K562 (cell line): ENCODE measurements around the gene TM4SF20.

ENCODE experiments used
- EGR1 ChIP-seq: fragments of 450-650 bp; conservative IDR thresholded peaks from 2 replicates; pipeline ENCODE4 v1.6.1; 2017; ENCODE audit warnings: mild to moderate bottlenecking
- FOS ChIP-seq: IDR thresholded peaks from 3 replicates; pipeline ENCODE4 v1.6.1; 2011; ENCODE audit not compliant: insufficient read length; ENCODE audit errors: extremely low read depth
- FOXP1 ChIP-seq: sonication (generic); formaldehyde crosslinking; IDR thresholded peaks from 2 replicates; pipeline ENCODE4 v1.8.0; 2022; ENCODE audit warnings: mild to moderate bottlenecking, missing genetic modification reagents
- SIN3A ChIP-seq, 2 experiments: fragments of 150-350 bp in 1 of 2; IDR thresholded peaks; 2 replicates each; pipeline ENCODE4 v1.6.1; 2011 to 2016; ENCODE audit warnings: borderline replicate concordance in 2 of 2, low read depth in 2 of 2, low read length in 2 of 2, mild to moderate bottlenecking in 2 of 2, moderate library complexity in 2 of 2; ENCODE audit not compliant: control insufficient read depth in 1 of 2
- ZNF444 ChIP-seq: fragments of 250-450 bp; sonication (Bioruptor Pico); IDR thresholded peaks from 2 replicates; pipeline ENCODE4 v1.4.0; 2020; ENCODE audit warnings: mild to moderate bottlenecking, moderate library complexity
- ZNF639 ChIP-seq, 2 experiments: fragments of 200-800 bp in 1 of 2; sonication (Bioruptor generic) in 1 of 2; sonication (generic) in 1 of 2; formaldehyde crosslinking in 1 of 2; IDR thresholded peaks in 1 of 2; conservative IDR thresholded peaks in 1 of 2; 2 replicates each; pipeline versions ENCODE4 v1.5.0 to v1.6.1; 2016 to 2020; ENCODE audit warnings: missing compliant biosample characterization in 1 of 2, missing genetic modification characterization in 1 of 2, missing genetic modification reagents in 1 of 2
- TF ChIP-seq, protein P1 (sequence below), 3 experiments: IDR thresholded peaks in 2 of 3; conservative IDR thresholded peaks in 1 of 3; 2 replicates each; pipeline ENCODE4 v1.5.1; 2011 to 2012; ENCODE audit warnings: low read length in 3 of 3, mild to moderate bottlenecking in 3 of 3, control low read depth in 2 of 3, improper control_type of control experiment in 1 of 3, inconsistent platforms in 1 of 3, low read depth in 1 of 3, mixed read lengths in 1 of 3, moderate library complexity in 1 of 3; ENCODE audit not compliant: insufficient read depth in 2 of 3

DNA sequence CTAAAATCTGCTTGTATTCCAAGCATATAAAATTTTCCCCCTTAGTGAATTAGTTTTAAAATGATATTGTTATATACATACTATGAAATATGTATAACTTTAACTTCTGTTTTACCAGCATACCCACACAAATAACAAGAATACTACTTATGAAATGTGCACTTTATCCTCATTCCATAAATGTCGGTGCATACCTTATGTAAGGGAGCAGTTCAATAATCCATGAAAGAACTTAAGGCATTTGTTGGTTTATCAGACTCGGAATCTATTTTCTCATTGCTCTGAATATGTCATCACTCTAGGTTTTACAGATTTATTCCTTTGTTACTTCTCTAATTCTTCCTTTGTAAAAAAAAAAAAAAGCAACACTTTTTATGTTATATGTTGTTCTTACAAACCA, 66.5 kb downstream of the TM4SF20 start:
- TF ChIP-seq FOS (no peak), EGR1 (no peak), ZNF444 (no peak), SIN3A (IDR thresholded peaks at IDR 0.05; ENCODE audit: borderline replicate concordance in 2 of 2, control insufficient read depth in 1 of 2, low read depth in 2 of 2, low read length in 2 of 2) (no peak), FOXP1 (no peak), ZNF639 (CRISPR knock-in tag; conservative IDR thresholded peaks at IDR 0.05 in 1 of 2, IDR thresholded peaks at IDR 0.05 in 1 of 2) (no peak)
- TF ChIP-seq, protein P1, sequence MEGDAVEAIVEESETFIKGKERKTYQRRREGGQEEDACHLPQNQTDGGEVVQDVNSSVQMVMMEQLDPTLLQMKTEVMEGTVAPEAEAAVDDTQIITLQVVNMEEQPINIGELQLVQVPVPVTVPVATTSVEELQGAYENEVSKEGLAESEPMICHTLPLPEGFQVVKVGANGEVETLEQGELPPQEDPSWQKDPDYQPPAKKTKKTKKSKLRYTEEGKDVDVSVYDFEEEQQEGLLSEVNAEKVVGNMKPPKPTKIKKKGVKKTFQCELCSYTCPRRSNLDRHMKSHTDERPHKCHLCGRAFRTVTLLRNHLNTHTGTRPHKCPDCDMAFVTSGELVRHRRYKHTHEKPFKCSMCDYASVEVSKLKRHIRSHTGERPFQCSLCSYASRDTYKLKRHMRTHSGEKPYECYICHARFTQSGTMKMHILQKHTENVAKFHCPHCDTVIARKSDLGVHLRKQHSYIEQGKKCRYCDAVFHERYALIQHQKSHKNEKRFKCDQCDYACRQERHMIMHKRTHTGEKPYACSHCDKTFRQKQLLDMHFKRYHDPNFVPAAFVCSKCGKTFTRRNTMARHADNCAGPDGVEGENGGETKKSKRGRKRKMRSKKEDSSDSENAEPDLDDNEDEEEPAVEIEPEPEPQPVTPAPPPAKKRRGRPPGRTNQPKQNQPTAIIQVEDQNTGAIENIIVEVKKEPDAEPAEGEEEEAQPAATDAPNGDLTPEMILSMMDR (IDR thresholded peaks at IDR 0.05 in 2 of 3, conservative IDR thresholded peaks at IDR 0.05 in 1 of 3; ENCODE audit: insufficient read depth in 2 of 3, low read depth in 1 of 3, low read length in 3 of 3) = no peak
